OCI-LY7 (cell line): ENCODE results near the gene AGPAT2. TPM values are rescaled to one million over a fixed set of nuclear protein-coding genes. Genes with fewer than 3 reads are reported as not detected.
"Not testable (repeated sequence)": the region's sequence is repeated elsewhere in the genome, so short reads cannot be mapped to it uniquely, and the experiment has no call there.

Source experiments
- BruUV-seq: library from RNA; stranded (reverse); fragments of 400-500 nt; replicated peaks from 2 replicates; lab custom pipeline; 2021; lab: Mats Ljungman, UMichigan
- CTCF ChIA-PET: fragments of 300-600 bp; sonication (Branson Sonifier 250); formaldehyde crosslinking; loops from one replicate; lab custom pipeline; 2022; ENCODE audit warnings: antibody characterized with exemption; ENCODE audit not compliant: unreplicated experiment; lab: Charles Lee
- POLR2A ChIA-PET: fragments of 300-600 bp; sonication (Branson Sonifier 250); formaldehyde crosslinking; loops from one replicate; lab custom pipeline; 2022; ENCODE audit warnings: antibody characterized with exemption; lab: Charles Lee
- DNase-seq: peaks from one replicate; pipeline ENCODE4 v3.0.0-alpha.2; 2015; ENCODE audit warnings: low spot score
- H2AFZ ChIP-seq: fragments of 200-600 bp; sonication (generic), shearing (Covaris generic); 2 replicates; pipeline ENCODE4 v1.6.1; 2014; ENCODE audit warnings: mild to moderate bottlenecking, antibody characterized with exemption, low read length, moderate library complexity
- H3K27ac ChIP-seq: fragments of 200-600 bp; sonication (generic); 2 replicates; pipeline ENCODE4 v1.5.1; 2014; ENCODE audit warnings: mixed run types, low read depth, mild to moderate bottlenecking, moderate library complexity, low read length, inconsistent platforms; ENCODE audit not compliant: poor library complexity, severe bottlenecking
- H3K36me3 ChIP-seq: fragments of 200-600 bp; sonication (generic); 2 replicates; pipeline ENCODE4 v1.6.1; 2014; ENCODE audit warnings: mild to moderate bottlenecking, antibody characterized with exemption, low read length, moderate library complexity, mixed read lengths; ENCODE audit not compliant: insufficient read depth
- H3K4me1 ChIP-seq: fragments of 200-600 bp; sonication (generic); 2 replicates; pipeline ENCODE4 v1.5.1; 2014; ENCODE audit warnings: mild to moderate bottlenecking, low read length; ENCODE audit not compliant: insufficient read depth, poor library complexity, severe bottlenecking
- H3K4me2 ChIP-seq: fragments of 200-600 bp; sonication (generic); 2 replicates; pipeline ENCODE4 v1.6.1; 2014; ENCODE audit warnings: mild to moderate bottlenecking, low read length
- H3K4me3 ChIP-seq: fragments of 200-600 bp; sonication (generic); 2 replicates; pipeline ENCODE4 v1.5.1; 2014; ENCODE audit warnings: mild to moderate bottlenecking, low read depth, low read length; ENCODE audit not compliant: poor library complexity, severe bottlenecking
- H3K79me2 ChIP-seq: fragments of 200-600 bp; sonication (generic); 2 replicates; pipeline ENCODE4 v1.6.1; 2016; ENCODE audit warnings: low read depth, mild to moderate bottlenecking, low read length, moderate library complexity, mixed read lengths; ENCODE audit not compliant: insufficient read depth
- H3K9me2 ChIP-seq: fragments of 200-600 bp; sonication (generic); 2 replicates; pipeline ENCODE4 v1.6.1; 2016; ENCODE audit warnings: mild to moderate bottlenecking, low read length, mixed read lengths; ENCODE audit not compliant: insufficient read depth
- H3K9me3 ChIP-seq: fragments of 200-600 bp; sonication (generic); 2 replicates; pipeline ENCODE4 v1.6.1; 2014; ENCODE audit warnings: mild to moderate bottlenecking, mixed run types, low read length, mixed read lengths
- H4K20me1 ChIP-seq: fragments of 200-600 bp; sonication (generic); 2 replicates; pipeline ENCODE4 v1.6.1; 2014; ENCODE audit warnings: mild to moderate bottlenecking, antibody characterized with exemption, low read length, moderate library complexity, mixed read lengths; ENCODE audit not compliant: insufficient read depth
- EZH2phosphoT487 ChIP-seq: fragments of 200-600 bp; sonication (generic); IDR thresholded peaks from 2 replicates; pipeline ENCODE4 v1.6.1; 2018; ENCODE audit warnings: low read depth, borderline replicate concordance, mild to moderate bottlenecking, mixed run types, antibody characterized with exemption, low read length, moderate library complexity, mixed read lengths
- intact Hi-C: fragments of 100-400 bp; cut with micrococcal nuclease; formaldehyde crosslinking; loops from one replicate; pipeline ENCODE4 v1.10.0; 2022; ENCODE audit not compliant: unreplicated experiment
- total RNA-seq, 2 experiments: library from RNA; depleted of rRNA in 1 of 2; stranded (reverse); fragments of >200 nt in 1 of 2; shearing (Covaris generic) in 1 of 2; gene quantifications; 2 replicates each; pipeline ENCODE4 v1.2.3, GENCODE V29; 2014 to 2022
- TF ChIP-seq, protein P1 (sequence below): fragments of 200-600 bp; sonication (generic); conservative IDR thresholded peaks from 2 replicates; pipeline ENCODE4 v1.5.1; 2014; ENCODE audit warnings: mild to moderate bottlenecking, antibody characterized with exemption, low read length, moderate library complexity, mixed read lengths

AGPAT2 gene
- total RNA-seq, 2 experiments from 2014 or later: 18.3 to 20.8 TPM

DNA sequence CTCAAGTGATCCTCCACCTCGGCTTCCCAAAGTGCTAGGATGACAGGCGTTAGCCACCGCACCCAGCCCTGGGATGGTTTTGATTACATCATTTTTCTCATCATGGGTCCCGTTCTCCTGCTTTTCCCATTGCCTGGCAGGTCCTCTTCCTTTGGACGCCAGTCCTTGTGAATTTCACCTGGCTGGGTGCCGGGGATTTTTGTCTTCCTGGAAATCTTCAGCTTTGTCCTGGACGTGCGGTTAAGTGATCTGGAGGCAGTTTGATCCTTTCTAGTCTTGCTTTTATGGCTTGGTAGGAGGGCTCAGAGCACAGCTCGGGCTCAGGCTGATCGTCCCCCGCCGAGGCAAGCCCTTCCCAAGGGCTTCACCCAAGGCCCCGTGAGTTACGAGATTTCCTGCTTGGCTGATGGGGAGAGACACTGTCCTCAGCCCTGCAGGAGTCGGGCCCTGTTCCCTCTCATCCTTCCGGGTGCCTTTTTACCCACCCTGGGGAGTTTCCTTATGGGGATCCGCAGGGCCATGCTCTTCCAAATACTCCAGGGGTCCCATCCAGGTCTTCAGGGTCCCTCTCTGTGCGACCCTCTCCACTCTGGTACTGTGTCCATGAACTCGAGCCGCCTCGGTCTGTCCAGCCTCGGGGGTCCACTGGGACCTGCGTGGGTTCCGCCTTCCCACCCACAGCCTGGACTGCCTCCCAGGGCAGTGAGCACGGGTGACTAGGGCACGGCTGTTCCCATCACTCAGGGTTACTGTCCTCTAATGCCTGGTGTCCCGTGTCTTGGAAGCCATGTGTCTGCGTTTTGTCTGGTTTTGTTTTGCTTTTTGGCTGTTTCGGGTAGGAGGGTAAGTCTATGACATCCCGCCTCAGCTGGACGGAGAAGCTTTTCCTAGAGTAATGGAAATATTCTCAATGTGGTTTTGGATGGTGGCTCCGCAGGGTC is 46.8 kb downstream of the AGPAT2 start:
- TF ChIP-seq EZH2phosphoT487: no peak
- TF ChIP-seq, protein P1, sequence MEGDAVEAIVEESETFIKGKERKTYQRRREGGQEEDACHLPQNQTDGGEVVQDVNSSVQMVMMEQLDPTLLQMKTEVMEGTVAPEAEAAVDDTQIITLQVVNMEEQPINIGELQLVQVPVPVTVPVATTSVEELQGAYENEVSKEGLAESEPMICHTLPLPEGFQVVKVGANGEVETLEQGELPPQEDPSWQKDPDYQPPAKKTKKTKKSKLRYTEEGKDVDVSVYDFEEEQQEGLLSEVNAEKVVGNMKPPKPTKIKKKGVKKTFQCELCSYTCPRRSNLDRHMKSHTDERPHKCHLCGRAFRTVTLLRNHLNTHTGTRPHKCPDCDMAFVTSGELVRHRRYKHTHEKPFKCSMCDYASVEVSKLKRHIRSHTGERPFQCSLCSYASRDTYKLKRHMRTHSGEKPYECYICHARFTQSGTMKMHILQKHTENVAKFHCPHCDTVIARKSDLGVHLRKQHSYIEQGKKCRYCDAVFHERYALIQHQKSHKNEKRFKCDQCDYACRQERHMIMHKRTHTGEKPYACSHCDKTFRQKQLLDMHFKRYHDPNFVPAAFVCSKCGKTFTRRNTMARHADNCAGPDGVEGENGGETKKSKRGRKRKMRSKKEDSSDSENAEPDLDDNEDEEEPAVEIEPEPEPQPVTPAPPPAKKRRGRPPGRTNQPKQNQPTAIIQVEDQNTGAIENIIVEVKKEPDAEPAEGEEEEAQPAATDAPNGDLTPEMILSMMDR: no peak
- H3K79me2 ChIP-seq: no peaks in the 10 kb centered on the region
- H3K9me2 ChIP-seq: no peaks in the 10 kb centered on the region
- intact Hi-C loops: no loop called here
- H4K20me1 ChIP-seq: no peaks in the 10 kb centered on the region
- no peak overlapping the region for H2AFZ ChIP-seq
- DNase-seq: no peak
- POLR2A ChIA-PET: no interaction called here
- no peaks in the 10 kb centered on the region for H3K4me1 ChIP-seq
- H3K36me3 ChIP-seq: no peaks in the 10 kb centered on the region
- BruUV-seq: no TSS peak
- H3K4me3 ChIP-seq: no peak overlapping the region
- no peak overlapping the region for H3K4me2 ChIP-seq
- H3K9me3 ChIP-seq: no peaks in the 10 kb centered on the region
- CTCF ChIA-PET: no interaction called here
- H3K27ac ChIP-seq: no peak overlapping the region

- no TSS peak for BruUV-seq
- POLR2A ChIA-PET: no interaction called here
- TF ChIP-seq EZH2phosphoT487: no peak
- TF ChIP-seq, protein P1: no peak
- H3K4me1 ChIP-seq: no peaks in the 10 kb centered on the region
- no peaks in the 10 kb centered on the region for H3K9me2 ChIP-seq
- no peak overlapping the region for H3K4me3 ChIP-seq
- H3K79me2 ChIP-seq: no peaks in the 10 kb centered on the region
- H2AFZ ChIP-seq: no peak overlapping the region
- no peaks in the 10 kb centered on the region for H3K36me3 ChIP-seq
- no peak overlapping the region for H3K27ac ChIP-seq
- CTCF ChIA-PET: no interaction called here
- intact Hi-C loops: no loop called here
- no peaks in the 10 kb centered on the region for H4K20me1 ChIP-seq
- H3K4me2 ChIP-seq: no peak overlapping the region
- H3K9me3 ChIP-seq: no peaks in the 10 kb centered on the region
- no peak for DNase-seq
Measured at GRCh38 chr9:136634904-136635303, 52.4 kb downstream of the AGPAT2 start.

- H3K27ac ChIP-seq, H3K9me3 ChIP-seq, H3K9me2 ChIP-seq, H2AFZ ChIP-seq, POLR2A ChIA-PET, H3K79me2 ChIP-seq, BruUV-seq, H3K4me1 ChIP-seq, DNase-seq, H4K20me1 ChIP-seq, CTCF ChIA-PET, H3K4me2 ChIP-seq, H3K36me3 ChIP-seq, intact Hi-C loops, H3K4me3 ChIP-seq: not testable (repeated sequence)
Measured at GRCh38 chr9:136632491-136633106, 54.7 kb downstream of the AGPAT2 start.

DNA sequence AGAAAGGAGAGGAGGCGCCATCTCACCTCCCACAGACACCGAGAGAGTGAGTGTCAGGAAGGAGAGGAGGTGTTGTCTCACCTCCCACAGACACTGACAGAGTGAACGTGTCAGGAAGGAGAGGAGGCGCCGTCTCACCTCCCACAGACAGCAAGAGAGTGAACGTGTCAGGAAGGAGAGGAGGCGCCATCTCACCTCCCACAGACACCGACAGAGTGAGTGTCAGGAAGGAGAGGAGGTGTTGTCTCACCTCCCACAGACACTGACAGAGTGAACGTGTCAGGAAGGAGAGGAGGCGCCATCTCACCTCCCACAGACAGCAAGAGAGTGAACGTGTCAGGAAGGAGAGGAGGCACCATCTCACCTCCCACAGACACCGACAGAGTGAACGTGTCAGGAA is 55.2 kb downstream of the AGPAT2 start:
- DNase-seq, H3K4me1 ChIP-seq, POLR2A ChIA-PET, H3K36me3 ChIP-seq, H3K4me2 ChIP-seq, intact Hi-C loops, H3K9me3 ChIP-seq, BruUV-seq, H3K79me2 ChIP-seq, H3K9me2 ChIP-seq, H4K20me1 ChIP-seq, H3K4me3 ChIP-seq, H2AFZ ChIP-seq, H3K27ac ChIP-seq: not testable (repeated sequence)
- CTCF ChIA-PET: interaction anchor here (1.0 kb wide), 1 partner anchor 144 kb away, joined by 6 read pairs; no protein-coding TSS in a partner anchor
